Uterus (tissue), 2 donors: ENCODE measurements around the gene TRDMT1.

Experiments used
- CTCF ChIP-seq, 4 experiments: fragments of 200-600 bp in 2 of 4; fragments of 450-650 bp in 2 of 4; sonication (generic) in 2 of 4; IDR thresholded peaks; one replicate each; pipeline ENCODE4 v1.5.1; 2016 to 2019; ENCODE audit warnings: antibody characterized with exemption in 4 of 4, mild to moderate bottlenecking in 2 of 4, moderate library complexity in 1 of 4
- POLR2A ChIP-seq, 2 donors: fragments of 450-650 bp; IDR thresholded peaks; one replicate each; pipeline ENCODE4 v1.6.1; 2016; ENCODE audit warnings: antibody characterized with exemption in 2 of 2, mild to moderate bottlenecking in 1 of 2, moderate library complexity in 1 of 2

- TF ChIP-seq CTCF (IDR thresholded peaks at IDR 0.05) (no peak), POLR2A (IDR thresholded peaks at IDR 0.05) (no peak)
Measured at GRCh38 chr10:17143055-17143690, 58.3 kb downstream of the TRDMT1 start.
